Right lobe of liver (tissue), 4 donors: ENCODE measurements around the gene PDZRN3.

Experiments
- CTCF ChIP-seq, 4 donors: fragments of 200-600 bp in 3 of 4; fragments of 450-650 bp in 1 of 4; IDR thresholded peaks; one replicate each; pipeline versions ENCODE4 v1.5.1 to v1.8.0; 2016 to 2022; ENCODE audit warnings: antibody characterized with exemption in 4 of 4, mild to moderate bottlenecking in 2 of 4
- POLR2A ChIP-seq: fragments of 450-650 bp; IDR thresholded peaks from one replicate; pipeline ENCODE4 v1.6.1; 2017; ENCODE audit warnings: antibody characterized with exemption, mild to moderate bottlenecking
- donor health status: DM: no; HTN: no; CAD: no.
- donor health status: DM: no; HTN: no; CAD: no.
- donor health status: DM: no; HTN: yes; CAD: no.

DNA sequence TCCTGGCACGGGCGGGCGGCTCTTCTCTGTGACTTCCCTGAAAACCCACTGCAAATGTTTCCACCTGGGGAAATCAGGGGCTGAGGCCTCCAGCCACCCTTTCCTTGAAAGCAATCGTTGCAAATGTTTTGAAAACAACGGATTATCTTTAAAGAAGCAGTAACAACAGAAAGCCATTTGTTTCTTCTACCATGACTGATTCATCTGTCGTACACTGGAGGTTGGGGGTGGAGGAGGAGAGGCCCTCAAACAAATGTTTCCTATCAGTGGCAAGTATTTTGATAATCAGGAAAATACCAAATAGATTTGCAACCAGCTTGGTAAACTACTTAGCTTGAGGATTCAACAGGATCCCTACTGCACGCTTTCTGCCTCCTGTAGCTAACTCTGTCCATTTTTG lies 114.9 kb downstream of the PDZRN3 start:
- TF ChIP-seq CTCF (IDR thresholded peaks at IDR 0.05) (no peak), POLR2A (no peak)
